Activated CD4-positive, alpha-beta T cell treated with anti-CD3 and anti-CD28 coated beads for 4 hours (primary cell): Measurements from ENCODE around the gene LPO.

ENCODE experiments used
- DNase-seq, 2 donors: peaks; one replicate each; pipeline ENCODE4 v3.0.0-alpha.2; 2020

Gene LPO

GRCh38 chr17:58264407-58265103 is 26.2 kb downstream of the LPO start:
- DNase-seq = no peak

DNA sequence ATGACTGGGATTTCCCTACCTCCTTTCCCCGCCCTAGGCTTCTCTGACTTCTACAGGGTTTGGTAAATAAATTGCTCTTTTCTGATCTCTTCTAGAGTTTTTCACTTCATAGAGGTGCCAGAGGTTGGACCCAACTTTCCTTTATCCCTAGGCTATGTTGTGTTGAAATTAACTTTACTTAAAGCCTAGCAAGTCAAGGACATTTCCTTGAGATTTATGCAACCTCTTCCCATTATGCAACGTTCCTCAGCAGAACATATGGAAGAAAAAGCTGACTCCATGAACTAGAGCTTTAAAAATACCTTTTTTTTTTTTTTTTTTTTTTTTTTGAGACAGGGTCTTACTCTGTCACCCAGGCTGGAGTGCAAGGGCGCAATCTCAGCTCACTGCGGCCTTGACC is 26.9 kb downstream of the LPO start:
- no peak for DNase-seq

DNA sequence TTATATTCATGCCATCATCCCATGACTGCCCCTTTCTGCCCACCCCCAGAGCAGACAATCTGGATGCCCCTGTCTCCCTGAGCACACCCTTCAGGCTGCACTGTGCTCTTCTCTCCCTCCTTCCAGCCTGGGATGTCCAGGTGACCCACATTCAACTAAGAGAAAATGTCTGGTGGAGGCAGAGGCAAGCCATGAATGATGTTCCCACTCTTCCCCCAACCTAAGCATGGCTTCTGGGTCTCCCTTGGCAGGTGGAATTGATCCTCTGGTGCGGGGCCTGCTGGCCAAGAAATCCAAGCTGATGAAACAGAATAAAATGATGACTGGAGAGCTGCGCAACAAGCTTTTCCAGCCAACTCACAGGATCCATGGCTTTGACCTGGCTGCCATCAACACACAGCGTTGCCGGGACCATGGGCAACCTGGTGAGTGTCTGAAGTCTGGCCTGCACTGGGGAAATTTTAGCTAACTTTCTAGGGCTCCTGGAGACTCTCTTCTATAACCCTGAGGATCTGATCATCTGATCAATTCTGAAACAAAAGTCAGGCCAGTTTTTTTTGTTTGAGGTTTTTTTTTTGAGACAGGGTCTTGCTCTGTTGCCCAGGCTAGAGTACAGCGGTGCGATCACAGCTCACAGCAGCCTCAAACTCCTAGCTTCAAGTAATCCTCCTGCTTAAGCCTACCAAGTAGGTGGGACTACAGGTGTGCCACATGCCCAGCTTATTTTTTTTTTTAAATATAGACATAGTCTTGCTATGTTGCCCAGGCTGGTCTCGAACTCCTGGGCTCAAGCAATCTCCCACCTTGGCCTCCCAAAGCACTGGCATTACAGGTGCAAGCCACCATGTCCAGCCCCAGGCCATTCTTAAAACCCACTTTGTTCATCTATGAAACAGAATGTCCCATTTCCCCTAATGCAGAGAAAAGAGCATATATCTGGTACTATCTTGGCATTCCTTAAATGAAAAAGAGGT is 27.8 kb downstream of the LPO start:
- no peak for DNase-seq

DNA sequence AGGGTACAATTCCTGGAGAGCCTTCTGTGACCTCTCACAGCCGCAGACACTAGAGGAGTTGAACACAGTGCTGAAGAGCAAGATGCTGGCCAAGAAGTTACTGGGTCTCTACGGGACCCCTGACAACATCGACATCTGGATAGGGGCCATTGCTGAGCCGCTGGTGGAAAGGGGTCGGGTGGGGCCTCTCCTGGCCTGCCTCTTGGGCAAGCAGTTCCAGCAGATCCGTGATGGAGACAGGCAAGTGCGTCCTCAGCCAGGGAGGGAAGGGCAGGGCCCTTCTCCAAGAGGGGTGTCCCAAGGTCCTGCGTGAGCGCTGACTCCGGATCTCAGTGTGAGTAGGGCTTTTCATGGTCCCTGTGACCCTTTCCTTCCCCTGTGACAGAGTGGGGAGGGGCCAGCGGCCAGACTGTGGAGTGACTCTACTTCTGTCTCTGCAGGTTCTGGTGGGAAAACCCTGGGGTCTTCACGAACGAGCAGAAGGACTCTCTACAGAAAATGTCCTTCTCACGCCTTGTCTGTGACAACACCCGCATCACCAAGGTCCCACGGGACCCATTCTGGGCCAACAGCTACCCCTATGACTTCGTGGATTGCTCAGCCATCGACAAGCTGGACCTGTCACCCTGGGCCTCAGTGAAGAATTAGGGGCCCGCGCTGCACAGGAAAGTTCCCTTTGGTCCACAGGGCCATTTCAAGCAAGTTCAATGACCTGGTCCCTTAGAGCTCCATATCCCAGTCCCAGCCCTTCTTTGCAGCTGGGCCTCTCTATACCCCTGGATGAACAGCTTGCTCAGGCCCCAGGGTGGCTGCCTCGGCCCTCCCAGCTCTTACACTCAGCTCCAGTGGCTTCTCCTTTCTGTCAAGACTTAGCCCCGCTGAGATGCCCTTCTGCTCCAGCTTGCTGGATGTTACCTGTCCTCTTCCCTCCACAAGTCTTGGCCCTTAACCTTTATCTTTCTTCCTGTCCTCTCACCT is 29.3 kb downstream of the LPO start:
- no peak for DNase-seq

GRCh38 chr17:58268326-58268725 is 29.9 kb downstream of the LPO start:
- no peak for DNase-seq

DNA sequence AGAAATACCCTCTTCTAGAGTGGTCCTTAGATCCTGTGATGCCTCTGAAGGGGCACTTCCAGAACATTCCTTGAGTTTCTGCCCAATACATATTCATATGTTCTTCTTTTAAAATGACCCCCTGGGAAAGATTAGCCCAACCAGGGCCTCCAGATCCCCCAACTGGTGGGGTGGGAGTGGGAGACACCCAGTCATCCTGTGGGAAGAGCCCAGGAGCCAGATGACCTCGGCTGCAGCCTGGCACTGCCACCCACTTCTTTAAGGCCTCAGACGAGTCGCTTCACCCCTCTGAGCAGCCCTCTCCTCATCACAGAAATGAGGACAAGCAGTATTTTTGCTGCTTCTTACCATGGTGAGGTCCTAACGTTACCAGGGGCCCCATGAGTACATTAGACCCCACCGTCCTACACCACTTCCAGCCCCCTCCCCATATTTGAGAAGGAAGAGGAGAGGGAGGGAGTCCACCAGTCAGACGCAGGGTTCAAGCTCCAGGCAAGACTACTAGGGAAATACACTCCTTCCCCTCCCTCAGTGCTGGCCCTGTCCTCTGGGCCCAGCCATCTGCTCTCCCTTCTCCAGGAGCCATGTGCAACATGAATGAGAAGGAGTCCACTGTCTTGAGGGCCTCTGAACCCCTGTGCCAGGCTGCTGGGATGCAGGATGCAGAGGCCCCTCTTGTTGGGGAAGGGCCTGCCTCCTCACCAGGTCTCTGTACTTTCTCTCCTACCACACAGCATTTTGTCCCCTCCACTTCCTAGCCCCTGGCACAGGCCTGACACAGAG is 30.6 kb downstream of the LPO start:
- no peak for DNase-seq

DNA sequence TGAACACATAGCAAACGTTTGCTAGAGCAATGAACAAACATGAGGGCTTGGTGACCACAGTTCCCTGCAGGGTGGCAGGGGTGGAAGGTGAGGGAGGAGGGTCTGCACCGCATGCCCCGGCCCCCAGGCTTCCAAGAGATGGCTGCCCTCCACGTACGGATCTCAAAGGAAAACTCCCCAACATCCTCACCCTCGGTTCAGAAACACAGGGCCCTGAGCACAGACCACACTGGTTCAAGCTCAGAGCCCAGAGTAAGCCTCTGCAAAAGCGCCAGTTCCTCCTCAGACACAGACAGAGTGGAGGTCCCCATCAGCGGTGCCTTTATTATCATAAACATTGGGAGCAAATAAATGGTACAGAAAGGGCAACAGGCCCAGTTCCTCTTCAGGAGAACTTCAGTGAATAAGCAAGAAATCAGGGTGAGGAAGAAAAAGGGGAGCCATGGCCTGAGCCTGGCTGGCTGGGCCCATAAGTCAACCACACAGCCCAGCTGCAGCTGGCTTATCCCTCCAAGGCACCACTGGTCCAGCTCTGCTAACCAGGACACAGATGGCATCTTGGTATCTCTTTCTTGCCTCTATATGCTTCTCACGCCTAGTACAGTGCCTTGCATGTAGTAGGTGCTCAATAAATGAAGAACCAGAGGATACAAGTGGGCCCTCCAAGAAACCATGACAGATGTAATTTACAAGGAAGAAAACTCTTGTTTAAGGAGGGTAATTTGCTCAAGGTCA is 31.3 kb downstream of the LPO start:
- DNase-seq = no peak

DNA sequence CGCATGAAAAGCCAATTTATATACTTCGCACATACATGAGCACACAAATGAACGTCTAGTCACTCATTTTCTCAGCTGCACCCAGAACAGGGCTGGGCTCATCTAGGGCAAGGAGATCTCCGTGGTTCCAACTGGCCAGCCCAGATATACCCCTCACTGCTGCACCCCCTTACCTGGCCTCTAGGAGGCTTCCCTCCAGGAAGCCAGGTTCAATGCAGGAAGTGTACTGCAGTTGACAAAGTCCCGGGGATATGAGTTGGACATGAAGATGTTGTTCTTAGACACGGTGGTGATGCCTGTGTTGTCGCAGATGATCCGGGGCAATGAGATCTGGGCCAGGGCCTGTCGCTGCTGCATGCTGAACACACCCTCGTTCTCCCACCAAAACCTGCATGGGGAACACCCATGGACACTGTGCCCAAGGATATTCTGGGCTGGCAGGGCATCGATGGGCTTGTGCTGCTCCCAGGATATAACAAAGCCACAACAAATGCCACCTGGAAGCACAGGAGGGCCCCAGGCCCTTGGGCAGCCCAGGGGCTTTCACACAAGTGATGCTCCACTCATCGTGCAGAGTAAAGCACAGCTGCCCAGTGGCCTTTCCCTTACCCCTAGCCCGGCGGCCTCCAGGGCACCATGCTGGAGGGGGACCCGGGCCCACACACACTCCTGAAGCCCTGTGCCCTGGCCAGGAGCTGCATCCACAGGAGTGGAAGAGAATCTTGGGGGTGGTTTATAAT is 32.3 kb downstream of the LPO start:
- DNase-seq = no peak

- DNase-seq = no peak
Measured at GRCh38 chr17:58271216-58271931, 33.0 kb downstream of the LPO start.

DNA sequence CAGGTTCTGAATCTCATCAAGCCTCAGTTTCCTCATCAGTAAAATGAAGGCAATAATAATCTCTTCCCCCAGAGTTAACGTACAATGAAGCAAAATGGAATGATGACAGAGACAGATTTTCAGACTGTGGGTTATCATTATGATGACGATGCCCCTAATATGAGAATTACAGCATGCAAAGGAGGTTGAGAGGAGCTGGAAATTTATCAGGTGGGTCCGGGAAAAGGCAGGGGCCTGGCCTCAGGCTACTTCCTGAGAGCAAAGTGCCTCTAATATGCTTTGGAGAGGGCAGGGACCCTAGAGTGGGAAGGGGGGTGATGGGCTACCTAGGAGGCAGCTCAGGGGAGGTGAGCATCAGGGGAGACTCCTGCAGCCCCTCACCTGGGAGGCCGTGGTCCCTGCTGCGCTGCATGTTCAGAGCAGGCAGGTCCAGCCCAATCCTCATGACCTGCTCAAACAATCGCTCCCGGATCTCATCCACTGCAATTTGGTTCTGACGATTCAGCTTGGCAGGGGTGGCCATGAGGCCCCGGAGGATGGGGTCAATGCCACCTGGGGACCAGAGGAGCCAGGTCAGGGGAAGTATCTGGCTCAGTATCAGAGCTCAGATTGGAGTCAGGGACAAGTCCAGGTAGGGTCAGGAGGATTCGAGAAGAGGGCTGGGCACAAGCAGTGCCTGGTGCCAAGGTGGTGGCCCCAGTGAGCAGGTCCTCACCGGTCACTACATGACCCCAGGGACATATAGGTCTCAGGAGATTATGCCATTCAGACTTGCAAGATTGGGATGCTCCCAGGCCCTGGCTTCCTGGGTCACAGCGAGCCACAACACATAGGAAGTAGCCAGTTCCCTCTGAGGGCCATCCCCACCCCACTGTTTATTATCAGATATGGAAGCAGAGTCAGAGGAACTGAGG is 34.2 kb downstream of the LPO start:
- no peak for DNase-seq

GRCh38 chr17:58273453-58274104 is 35.2 kb downstream of the LPO start:
- DNase-seq = no peak

DNA sequence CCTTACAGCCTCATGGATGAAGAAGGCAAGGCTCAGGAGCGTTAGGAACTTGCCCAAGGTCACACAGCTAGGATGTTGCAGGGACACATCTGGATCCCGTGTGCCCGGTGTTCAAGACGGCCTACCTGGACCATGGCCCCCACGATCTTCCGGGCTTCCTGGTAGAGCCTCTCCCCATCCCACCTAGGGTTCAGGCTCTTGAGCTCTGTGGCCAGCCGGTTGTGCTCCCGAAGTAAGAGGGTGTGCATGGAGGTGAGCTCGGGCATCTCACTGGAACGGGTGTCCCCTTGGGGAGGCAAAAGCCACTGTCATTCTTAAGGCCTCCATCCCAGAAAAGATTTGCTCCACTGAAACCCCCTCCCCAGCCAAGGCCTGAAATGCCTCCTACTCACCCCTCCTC is 37.0 kb downstream of the LPO start:
- no peak for DNase-seq

- DNase-seq = no peak
Measured at GRCh38 chr17:58276423-58276822, 38.0 kb downstream of the LPO start.

GRCh38 chr17:58277107-58277801 is 38.9 kb downstream of the LPO start:
- DNase-seq = no peak

GRCh38 chr17:58277802-58278595 is 39.6 kb downstream of the LPO start:
- DNase-seq = no peak

DNA sequence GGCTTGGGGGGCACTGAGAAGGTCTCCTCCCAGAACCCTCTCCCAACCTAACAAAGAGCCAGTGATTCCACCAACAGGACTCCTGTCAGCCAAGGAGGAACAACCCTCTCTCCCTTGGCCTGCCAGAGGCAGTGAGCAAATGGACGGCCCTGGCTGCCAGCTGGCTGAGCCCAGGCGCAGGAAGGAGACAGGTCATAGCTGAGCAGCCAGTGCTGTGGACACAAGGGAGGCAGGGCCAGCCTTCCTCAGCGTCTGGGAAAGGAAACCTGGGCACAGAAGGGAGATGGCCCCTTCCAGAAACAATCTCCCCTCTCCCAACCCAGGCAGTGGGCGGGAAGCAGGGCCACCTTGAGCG is 40.3 kb downstream of the LPO start:
- DNase-seq = no peak
